Activated CD4-positive, alpha-beta T cell treated with anti-CD3 and anti-CD28 coated beads, Interleukin-2, amount 50 U/mL, for 24 hours (primary cell): ENCODE measurements around the gene RACGAP1.
A peak's percentile ranks its signal among the peaks of the same experiment; 100 is the strongest.

Source experiments
- DNase-seq, 2 donors: peaks; one replicate each; pipeline ENCODE4 v3.0.0-alpha.2; 2020; ENCODE audit warnings: low read depth in 1 of 2, low spot score in 1 of 2

RACGAP1 gene, protein sequence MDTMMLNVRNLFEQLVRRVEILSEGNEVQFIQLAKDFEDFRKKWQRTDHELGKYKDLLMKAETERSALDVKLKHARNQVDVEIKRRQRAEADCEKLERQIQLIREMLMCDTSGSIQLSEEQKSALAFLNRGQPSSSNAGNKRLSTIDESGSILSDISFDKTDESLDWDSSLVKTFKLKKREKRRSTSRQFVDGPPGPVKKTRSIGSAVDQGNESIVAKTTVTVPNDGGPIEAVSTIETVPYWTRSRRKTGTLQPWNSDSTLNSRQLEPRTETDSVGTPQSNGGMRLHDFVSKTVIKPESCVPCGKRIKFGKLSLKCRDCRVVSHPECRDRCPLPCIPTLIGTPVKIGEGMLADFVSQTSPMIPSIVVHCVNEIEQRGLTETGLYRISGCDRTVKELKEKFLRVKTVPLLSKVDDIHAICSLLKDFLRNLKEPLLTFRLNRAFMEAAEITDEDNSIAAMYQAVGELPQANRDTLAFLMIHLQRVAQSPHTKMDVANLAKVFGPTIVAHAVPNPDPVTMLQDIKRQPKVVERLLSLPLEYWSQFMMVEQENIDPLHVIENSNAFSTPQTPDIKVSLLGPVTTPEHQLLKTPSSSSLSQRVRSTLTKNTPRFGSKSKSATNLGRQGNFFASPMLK

DNA sequence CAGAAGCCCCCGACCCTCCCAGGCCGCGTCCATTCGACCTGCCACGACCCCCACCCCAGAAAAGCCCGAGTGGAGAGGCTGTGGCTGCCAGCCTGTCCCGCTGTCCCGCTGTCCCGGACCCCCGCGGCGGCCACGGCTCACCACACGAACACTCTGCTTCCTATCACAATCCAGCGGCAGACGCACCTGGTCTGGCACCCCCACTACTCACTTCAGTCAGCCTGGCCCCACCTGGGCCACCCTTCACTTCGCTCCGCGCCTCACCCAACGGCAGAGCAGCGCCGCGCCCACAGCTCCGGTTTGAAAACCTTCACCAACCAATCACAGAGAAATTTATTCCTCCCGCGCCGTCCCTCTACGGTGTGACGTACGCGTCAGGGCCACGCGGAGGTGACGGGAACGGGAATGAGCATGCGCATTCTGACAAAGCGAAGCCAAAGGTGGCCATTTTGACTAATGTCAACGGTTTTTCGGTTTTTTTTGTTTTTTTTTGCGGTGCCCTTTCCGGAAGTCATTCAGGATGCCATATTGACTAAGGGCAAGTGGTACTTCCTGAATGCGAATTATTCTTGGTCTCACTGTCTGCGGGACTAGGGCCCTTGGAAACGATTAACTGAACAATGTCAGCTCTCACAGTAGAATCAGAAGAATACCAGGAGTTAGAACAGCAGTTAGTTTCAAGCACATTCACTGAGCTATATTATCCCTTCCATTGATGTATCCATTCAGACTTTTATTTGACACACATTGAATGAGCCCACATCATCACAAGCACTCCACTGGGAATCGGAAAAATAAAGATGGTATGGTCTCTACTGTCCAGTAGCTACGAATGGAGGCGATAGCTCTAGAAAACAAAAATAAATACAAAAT lies at the start of gene RACGAP1:
RACGAP1 (minus strand) TSS at position 308 of the 873 bp plus-strand sequence. CDS start 8,779 bp downstream, outside the sequence.
- DNase-seq = peak; percentile 82 to 96

DNA sequence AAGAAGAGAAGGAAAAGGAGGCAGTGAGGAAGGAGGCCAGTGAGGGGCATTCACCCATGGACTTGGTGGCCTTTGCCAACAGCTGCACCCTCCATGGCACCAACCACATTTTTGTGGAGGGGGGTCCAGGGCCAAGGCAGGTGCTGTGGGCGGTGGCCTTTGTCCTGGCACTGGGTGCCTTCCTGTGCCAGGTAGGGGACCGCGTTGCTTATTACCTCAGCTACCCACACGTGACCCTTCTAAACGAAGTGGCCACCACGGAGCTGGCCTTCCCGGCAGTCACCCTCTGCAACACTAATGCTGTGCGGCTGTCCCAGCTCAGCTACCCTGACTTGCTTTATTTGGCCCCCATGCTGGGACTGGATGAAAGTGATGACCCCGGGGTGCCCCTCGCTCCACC lies 48.4 kb upstream of the RACGAP1 start:
- no peak for DNase-seq

DNA sequence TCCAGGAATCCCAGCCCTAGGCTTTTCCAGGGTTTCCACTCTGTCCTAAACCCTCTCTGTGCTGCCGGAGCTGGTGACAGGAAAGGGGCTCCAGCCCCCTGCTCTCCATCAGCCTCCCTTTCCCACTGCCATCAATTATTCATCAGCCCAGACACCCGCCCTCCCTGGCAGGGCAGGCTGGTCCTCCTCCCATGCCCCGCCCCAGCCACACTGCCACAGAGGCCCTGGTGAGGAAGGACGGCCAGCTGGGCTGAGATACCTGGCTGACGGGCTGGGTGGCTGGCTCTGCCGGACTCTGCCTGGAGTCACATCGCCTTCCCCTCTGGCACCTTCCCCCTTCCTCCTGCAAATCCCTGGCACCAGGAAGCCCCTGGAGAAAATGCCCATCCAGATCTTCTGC lies 47.9 kb upstream of the RACGAP1 start:
- no peak for DNase-seq

DNA sequence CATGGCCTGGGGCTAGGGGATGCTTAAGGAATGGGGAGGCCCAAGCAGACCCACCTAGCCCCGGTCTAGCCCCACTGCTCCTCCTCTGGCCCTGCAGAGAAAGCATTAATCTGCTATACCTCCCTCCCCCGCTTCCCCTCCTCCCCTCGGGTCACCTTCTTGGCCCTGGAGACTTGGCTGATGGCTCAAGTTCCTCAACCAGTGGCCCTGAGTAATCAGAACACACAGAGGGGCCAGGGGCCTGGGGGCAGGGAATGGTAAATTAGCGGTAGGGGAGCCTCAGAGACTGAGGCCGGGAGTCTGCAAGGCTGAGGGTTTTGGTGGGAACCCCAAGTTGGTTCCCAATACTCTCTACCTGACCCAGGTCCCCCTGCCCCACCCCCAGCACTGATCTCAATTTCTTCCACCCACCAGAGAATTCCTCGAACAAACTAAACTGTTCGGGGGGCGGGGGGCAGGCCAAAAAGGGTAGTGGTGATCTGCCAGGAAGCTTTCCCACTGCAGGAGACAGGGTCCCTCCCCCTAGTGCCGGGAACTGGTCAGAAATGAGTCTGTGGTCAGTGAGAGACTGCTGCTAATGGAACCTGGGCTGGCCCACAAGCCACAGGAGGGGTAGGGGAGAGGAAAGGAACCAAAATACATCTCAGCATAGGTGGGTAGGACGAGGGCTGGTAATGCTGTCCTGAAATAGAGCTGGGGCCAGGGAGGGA lies 47.1 kb upstream of the RACGAP1 start:
- DNase-seq = no peak

DNA sequence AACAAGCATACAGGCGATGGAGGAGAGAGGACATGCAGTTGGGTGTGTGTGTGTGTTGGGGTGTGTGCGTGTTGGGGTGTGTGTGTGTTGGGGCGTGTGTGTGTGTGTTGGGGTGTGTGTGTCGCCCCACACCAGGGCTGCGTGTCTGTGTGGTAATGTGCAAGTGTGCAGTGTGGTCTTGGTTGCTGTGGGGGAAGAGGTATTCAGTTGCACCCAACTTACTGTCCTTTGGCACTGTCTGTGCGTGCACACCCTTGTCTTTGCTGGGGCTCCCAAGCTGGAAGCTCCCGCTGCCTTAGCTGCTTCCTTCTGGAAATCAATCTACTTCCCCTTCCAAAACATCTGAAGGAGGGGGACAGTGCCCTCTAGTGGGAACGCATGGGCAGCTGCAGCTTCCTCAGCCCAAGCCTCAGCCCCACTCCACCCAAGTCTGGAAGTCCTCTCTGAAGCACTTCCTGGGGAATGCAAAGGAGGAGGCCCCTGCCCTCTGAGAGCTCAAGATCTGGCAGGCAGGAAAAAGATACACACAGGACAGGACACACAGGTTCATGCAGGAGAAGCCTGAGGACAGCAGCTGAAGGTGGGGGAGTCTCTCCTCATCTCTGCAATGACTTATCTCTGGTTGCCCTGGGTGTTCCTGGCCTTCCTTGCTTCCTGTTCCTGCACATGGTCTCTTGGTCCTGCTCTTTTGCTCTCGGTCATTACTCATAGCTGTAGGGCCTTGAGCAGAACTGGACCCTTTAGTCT lies 45.2 kb upstream of the RACGAP1 start:
- peak in 1 of 2 donors; percentile 62 for DNase-seq

DNA sequence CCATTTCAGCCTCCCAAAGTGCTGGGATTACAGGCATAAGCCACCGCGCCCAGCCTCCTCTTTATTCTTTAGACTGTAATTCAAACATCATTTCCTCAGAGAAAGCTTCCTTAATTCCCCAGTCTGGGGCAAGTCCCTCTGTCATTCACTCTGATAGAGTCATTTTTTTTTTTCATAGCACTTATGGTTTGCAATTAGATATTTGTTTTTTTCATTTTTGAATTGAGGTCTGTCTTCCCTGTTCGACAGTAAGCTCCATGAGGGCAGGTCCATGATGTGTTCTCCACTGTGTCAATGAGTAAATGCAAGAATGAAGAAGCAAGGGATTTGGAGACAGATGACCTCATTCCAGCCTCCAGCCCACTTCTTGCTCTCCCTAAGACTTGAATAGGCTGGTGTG lies 44.2 kb upstream of the RACGAP1 start:
- no peak for DNase-seq

DNA sequence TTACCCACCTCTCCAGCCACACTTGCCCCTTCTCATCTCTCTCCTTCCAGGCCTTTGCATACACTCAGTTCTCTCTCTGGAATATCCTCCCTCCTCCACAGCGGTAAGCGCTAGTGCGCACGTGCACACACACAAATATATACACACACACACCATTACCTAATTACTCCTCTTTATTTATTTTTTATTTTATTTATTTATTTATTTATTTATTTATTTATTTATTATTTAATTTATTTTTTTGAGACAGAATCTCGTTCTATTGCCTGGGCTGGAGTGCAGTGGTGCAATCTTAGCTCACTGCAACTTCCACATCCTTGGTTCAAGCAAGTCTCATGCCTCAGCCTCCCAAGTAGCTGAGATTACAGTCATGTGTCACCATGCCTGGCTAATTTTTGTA lies 43.8 kb upstream of the RACGAP1 start:
- no peak for DNase-seq

DNA sequence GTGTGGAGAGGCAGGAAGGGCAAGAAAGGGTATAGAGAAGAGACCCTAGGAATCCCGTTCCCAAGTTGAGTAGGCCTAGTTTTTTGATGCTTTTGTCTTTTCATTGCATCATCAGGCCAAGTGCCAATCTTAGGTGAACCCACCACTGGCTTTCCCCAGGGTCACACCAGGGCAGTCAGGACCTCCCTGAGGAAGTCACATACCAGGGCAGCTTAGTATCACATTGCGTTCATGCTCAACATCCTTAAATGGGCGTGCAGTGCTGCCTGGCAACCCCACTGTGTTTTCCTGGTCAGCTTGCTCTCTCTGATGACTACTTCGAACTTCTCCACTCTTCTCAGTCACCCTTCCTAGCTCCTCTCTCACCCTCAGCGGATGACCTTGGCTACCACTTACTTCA lies 41.1 kb upstream of the RACGAP1 start:
- no peak for DNase-seq

DNA sequence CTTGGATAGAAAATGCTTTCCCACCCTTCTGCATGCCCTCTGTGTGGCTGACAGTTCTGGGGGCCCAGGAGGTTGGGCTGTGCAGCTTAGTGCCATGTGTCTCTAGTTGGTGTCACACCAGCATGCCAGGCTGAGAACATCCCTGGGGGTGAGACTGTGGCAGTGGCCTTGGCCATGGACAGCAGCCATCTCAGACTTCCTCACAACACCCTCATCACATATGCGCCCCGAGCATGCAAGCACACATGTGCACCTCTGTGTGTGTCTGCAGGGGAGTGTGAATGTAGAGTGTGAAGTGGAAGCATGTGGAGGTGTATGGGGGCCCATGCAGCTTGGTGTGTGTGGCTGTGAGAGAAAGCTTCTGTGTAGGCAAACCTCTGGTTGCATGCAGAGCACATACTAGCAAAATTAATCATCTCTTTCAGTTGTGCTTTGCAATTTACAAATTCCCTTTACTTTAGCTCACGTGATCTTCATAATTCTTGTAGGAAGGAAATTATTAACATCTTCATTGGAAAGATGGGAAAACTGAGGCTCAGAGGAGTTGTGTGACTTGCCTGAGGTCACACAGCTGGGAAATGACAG lies 40.5 kb upstream of the RACGAP1 start:
- DNase-seq = no peak

DNA sequence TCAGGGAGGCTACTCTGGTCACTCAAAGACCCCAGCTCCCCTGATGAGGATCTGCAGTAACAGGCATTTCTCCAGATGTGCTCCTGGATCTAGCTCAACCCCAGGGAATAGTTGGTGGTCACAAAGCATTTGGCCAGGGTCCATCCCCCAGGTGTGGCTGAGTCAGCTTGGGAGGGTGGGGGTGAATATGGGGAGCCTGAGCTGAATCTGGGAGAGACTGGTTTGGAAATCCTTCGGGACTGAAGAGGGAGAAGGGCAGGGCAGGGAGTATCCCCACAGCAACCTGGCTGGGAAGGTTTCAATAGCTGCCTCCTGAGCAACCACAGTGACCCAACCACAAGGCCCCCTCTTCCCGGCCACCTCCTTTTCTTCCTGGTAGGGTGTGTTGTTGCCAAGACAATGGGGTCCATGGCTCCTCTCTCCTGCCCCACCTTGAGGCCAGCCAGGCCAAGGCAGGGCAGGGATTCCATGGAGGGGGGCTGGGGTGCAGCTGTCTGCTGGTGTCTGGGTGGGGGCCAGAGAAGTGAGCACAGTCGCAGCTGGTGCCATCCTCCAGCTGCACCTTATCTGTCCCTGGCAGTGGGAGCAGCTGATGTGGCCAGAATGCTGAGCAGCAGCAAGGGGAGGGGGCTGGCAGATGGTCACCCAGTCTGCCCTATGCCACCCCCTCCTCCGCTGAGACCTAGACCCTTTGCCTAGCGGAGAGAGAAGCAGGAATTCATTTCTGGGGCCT lies 37.6 kb upstream of the RACGAP1 start:
- DNase-seq = no peak

DNA sequence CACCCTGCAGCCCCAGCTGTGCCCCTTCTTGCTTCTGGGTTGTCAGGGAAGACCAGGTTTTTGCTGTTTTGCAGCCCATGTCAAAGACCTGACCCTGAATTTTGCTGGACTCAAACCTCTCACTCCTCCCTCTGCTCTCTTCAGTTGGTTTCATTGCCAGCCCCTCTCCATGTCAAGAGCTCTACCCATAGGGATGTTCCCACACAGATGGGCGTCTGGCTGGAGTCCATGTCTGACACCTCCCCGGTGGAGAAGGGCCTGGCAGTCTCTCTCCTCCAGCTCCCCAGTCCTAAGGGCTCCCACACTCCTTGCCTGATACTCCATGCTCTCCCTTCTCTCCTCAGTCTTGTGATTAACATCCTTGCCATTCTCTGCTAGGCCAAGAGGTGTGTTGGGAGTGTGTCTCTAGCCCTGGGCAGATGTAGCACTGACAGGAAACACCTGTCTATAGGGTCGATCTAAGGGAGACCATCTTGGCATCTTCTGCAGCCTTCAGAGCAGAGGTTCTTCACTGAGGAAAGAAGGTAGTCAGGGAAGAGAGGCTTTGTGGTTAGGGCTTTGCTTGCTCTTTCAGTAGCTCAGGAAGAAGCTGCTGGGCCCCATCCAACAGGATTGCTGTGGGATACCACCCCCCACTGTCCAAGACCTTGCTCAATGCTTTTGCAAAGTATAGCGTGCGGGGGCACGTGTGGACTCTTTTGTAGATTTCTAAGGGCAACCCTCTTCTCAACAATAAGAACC lies 36.8 kb upstream of the RACGAP1 start:
- no peak for DNase-seq

DNA sequence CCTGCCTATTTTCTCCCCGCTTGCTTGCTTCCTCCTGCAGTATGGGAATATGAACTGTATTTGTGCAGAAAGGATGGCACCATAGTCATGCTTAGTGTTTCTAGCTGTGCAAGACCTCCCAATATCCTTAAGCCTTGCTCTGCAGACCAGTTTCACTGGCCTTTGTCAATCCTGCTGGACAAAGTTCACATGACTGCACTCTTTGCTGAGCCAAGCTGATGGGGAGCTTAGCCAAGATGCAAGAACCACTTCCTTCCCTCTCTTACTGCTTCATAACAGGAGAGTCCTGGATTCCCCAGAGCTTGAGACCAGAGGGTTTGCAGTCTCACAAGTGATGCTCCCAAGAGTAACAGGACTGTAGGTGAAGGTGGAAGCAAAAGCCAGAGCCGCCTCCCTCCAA lies 35.9 kb upstream of the RACGAP1 start:
- no peak for DNase-seq

DNA sequence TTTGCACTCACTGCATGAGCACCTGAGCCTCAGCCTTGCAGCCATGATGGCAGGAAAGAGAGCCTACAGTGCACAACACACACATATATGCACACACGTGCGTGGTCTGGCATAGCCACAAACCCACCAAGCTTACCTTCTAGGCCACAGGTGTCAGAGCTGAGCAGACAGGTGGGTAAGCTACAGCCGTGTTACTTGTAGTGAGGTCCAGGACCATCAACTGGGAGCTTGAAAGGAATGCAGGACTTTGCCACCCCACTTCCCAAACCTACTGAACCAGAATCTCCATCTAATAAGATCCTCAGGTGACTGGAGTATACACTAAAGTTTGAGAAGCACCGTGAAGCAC lies 34.8 kb upstream of the RACGAP1 start:
- DNase-seq = no peak

DNA sequence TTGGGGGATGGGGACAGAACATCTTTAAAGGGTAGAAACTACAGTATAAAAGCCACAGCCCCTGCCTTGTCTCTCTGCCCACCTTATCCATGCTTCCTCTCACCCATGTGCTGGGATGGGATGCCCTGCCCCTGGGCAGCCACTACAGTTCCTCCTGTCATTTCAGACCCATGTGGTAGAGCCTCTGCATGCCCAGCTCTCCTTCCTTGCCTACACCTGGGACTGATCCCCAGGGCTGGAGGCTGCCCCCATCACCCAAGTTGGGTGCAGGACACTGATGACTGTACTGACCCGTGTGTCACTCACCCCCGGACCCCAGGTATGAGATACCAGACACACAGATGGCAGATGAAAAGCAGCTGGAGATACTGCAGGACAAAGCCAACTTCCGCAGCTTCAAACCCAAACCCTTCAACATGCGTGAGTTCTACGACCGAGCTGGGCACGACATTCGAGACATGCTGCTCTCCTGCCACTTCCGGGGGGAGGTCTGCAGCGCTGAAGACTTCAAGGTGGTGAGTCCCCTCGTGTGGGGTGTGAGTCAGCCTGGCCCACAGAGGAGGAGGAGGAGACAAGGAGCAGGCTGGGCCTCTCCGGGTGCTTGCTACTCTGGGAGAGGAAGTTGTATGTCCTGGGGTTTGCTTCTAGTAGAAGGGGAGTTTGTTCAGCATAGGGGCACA lies 34.3 kb upstream of the RACGAP1 start:
- DNase-seq = peak in 1 of 2 donors; percentile 33

DNA sequence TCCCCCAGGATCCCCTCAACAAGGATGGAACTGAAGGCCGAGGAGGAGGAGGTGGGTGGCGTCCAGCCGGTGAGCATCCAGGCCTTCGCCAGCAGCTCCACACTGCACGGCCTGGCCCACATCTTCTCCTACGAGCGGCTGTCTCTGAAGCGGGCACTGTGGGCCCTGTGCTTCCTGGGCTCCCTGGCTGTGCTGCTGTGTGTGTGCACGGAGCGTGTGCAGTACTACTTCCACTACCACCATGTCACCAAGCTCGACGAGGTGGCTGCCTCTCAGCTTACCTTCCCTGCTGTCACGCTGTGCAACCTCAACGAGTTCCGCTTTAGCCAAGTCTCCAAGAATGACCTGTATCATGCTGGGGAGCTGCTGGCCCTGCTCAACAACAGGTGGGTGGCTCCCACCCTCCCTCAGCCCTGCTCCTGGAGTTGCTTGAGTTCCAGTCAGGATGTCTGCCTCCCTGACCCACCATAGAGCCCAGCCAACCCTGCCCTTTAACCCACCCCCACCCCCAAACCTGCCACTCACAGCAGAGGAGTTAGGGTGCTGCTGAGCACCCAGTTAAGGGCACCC lies 33.5 kb upstream of the RACGAP1 start:
- DNase-seq = no peak

DNA sequence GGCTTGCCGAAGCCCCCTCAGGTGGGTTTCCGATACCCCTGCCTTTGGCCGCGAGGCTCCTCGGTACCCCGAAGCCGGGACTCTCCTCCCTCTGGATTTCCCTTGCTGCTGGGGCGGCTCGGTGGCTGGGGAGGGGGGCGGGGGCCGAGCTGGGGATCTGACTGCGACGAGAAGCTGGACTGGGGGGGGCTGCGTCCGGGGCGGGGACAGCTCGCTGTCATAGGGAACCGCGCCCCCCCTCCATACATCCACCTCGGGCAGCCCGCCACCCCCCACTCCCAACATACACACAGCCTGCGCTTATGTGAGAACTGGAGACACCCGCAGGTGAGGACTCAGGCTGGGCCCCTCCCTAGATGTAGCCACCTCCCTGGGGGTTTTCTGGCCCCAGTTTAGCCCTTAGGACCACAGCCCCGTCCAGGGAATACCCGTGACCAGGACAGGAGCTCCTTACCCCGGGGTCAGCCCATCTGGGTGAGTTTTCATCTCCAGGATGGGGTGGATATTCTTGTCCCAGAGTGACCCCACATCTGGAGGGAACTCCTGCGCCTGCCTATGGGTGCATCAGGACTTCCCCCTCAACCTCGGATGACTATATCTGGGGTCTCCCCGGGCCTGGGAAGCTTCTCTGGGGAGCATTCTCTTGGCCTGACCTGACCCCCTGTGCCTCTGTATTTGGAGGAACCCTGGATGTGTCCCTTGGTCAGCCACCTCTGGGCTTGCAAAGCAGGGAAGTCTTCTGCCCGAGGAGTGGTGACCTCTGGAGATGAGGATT lies 32.8 kb upstream of the RACGAP1 start:
- no peak for DNase-seq
